ENCODE results near the gene LEFTY2.
"Not testable (repeated sequence)": the region's sequence is repeated elsewhere in the genome, so short reads cannot be mapped to it uniquely, and the experiment has no call there.

LEFTY2 gene

GRCh38 chr1:225888898-225889601 lies 52.0 kb downstream of the LEFTY2 start, which contains the start of gene LEFTY1:
Gene LEFTY1, minus strand, starts transcription at chr1:225889146. Its CDS starts 80 bp downstream, at chr1:225889066.
- no peak for TF ChIP-seq CTCF (IDR thresholded peaks at IDR 0.05; ENCODE audit: insufficient read depth, missing control alignments)
- DNase-seq (ENCODE audit: insufficient read length, low spot score) = no peak
- FAIRE-seq = no peak

DNA sequence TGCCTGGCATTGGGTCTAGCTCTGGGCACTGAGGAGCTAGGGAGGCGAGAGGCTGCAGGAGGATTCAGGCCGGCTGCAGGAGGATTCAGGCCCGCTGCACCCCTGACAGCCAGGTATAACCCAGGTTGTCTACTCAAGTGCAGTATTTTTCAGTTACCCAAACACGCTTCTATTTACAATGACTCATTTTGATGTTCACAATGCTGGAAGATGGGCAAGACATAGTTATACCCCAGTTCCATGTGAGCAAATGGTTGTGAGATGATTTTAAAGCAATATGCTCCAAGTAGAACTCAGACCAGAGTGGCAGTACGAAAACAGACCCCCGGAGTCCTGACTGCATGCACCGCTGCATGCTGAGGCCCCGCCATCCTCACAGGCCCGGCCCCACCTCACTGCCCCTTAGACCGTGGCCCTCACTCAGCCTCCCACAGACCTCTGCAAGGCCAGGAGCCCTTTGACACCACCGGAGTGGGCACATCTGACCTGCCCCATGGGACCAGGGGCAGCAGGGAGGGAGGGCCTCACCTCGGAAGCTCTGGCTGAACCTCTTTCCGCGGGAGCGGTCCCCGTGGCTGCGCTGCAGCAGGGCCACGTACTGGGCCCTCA lies 52.6 kb downstream of the LEFTY2 start:
- no peak for TF ChIP-seq CTCF (IDR thresholded peaks at IDR 0.05; ENCODE audit: insufficient read depth, missing control alignments)
- FAIRE-seq (no peak), DNase-seq (ENCODE audit: insufficient read length, low spot score) (no peak)

- not testable (repeated sequence) for FAIRE-seq; DNase-seq (ENCODE audit: insufficient read length, low spot score)
Observed at GRCh38 chr1:225887554-225888288, 53.3 kb downstream of the LEFTY2 start.

GRCh38 chr1:225887030-225887314 lies 54.0 kb downstream of the LEFTY2 start:
- DNase-seq (ENCODE audit: insufficient read length, low spot score) = no peak
- TF ChIP-seq CTCF (IDR thresholded peaks at IDR 0.05; ENCODE audit: insufficient read depth, missing control alignments) = no peak
- FAIRE-seq = no peak
